RWPE1 (cell line): ENCODE data around the gene PCGF2.

Experiments
- CTCF ChIA-PET: fragments of 350-600 bp; sonication (Branson Sonifier 250); formaldehyde crosslinking; extraction: SDS; loops from one replicate; lab custom pipeline; 2021; lab: Yijun Ruan, JAX
- POLR2A ChIA-PET: fragments of 400-600 bp; formaldehyde crosslinking; extraction: SDS; loops from one replicate; lab custom pipeline; 2020; ENCODE audit warnings: antibody characterized with exemption; ENCODE audit not compliant: low non-redundant PET; lab: Yijun Ruan, JAX
- DNase-seq: peaks from one replicate; pipeline ENCODE4 v3.0.0; 2012; ENCODE audit warnings: low spot score
- H3K27ac ChIP-seq: fragments of 450-650 bp; 2 replicates; pipeline ENCODE4 v1.5.1; 2017
- TF ChIP-seq, protein P1 (sequence below): fragments of 450-650 bp; conservative IDR thresholded peaks from 2 replicates; pipeline ENCODE4 v1.5.1; 2017; ENCODE audit warnings: low read depth, mild to moderate bottlenecking

The PCGF2 gene

DNA sequence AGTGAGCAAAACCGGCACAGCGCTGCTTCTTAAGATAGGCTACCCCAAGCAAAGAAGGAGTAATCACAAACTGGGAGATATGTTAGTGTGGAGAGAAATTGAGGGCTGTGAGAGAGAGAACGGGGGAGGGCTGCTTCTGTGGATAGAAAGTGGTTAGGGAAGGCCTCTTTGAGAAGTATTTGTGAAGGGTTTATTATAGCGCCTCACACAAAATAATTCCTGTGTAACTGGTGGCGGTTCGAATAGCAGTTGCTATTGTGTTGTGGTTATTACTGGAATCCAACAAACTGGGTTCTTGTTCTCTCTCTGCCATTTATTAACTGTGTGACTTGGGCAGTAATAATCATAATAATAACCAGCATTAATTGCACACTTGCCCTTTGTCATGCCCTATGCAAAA, 27.2 kb downstream of the PCGF2 start:
- DNase-seq, result no peak
- TF ChIP-seq, protein P1, sequence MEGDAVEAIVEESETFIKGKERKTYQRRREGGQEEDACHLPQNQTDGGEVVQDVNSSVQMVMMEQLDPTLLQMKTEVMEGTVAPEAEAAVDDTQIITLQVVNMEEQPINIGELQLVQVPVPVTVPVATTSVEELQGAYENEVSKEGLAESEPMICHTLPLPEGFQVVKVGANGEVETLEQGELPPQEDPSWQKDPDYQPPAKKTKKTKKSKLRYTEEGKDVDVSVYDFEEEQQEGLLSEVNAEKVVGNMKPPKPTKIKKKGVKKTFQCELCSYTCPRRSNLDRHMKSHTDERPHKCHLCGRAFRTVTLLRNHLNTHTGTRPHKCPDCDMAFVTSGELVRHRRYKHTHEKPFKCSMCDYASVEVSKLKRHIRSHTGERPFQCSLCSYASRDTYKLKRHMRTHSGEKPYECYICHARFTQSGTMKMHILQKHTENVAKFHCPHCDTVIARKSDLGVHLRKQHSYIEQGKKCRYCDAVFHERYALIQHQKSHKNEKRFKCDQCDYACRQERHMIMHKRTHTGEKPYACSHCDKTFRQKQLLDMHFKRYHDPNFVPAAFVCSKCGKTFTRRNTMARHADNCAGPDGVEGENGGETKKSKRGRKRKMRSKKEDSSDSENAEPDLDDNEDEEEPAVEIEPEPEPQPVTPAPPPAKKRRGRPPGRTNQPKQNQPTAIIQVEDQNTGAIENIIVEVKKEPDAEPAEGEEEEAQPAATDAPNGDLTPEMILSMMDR, result no peak
- no peak overlapping the region for H3K27ac ChIP-seq
- ChIA-PET CTCF (no interaction called here), POLR2A (no interaction called here)

DNA sequence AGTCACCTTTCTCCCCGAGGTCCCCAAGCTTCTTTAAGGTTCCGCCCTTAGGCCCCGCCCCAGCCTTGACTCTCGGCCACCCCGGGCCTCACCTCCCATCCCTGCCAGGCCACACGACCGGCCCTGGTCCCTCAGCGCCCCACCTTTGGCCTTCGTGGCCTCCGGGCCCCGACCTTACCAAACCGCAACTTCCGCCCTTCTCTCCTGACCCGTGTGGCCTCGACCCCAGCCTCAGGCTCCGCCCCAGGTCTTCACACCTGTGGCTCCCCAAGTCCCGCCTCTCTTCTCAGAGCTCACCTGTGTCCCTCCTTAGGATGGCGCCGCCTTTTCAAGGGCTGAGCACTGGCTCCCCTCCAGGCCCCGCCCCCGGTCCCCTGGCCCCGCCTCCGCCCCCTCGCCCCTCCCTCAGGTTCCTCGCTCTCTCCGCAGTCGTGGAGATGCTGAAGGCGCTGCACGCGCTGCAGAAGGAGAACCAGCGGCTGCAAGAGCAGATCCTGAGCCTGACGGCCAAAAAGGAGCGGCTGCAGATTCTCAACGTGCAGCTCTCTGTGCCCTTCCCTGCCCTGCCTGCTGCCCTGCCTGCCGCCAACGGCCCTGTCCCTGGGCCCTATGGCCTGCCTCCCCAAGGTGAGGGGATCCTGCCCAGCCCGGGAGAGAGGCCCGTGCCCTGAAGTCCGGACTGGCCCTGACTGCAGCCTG, 28.0 kb downstream of the PCGF2 start:
- CTCF ChIA-PET, result no interaction called here
- peak overlapping the region; percentile 57 for H3K27ac ChIP-seq
- DNase-seq, result no peak
- TF ChIP-seq, protein P1, result no peak
- POLR2A ChIA-PET, result no interaction called here

DNA sequence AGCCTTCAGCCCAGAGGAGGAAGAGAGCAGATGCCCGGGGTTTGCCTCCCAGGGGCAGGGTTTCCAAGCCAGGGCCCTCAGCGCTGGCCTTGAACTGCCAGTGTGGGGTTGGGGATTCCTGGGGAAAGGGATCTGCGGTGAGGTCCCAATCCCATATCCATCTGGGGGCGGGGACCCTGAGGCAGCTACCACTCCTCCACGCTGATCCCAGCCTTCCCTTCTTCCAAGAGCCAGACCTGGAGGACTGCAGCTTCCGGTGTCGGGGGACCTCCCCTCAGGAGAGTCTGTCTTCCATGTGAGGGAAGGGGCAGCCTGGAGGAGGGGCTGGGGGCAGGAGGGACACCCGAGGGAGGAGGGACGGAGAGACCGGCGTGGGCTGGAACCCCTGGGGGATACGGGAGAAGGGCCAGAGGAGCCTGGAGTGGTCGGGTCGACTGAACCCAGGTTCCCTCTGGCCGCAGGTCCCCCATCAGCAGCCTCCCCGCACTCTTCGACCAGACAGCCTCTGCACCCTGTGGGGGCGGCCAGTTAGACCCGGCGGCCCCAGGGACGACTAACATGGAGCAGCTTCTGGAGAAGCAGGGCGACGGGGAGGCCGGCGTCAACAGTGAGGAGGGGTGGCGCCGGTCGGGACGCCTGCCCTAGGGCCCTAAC, 28.7 kb downstream of the PCGF2 start:
- TF ChIP-seq, protein P1, result no peak
- no peak for DNase-seq
- ChIA-PET CTCF (interaction anchor here (0.7 kb wide), 1 partner anchor 325 kb away, joined by 3 read pairs; no protein-coding TSS in a partner anchor), POLR2A (no interaction called here)
- peak overlapping the region; percentile 57 for H3K27ac ChIP-seq

DNA sequence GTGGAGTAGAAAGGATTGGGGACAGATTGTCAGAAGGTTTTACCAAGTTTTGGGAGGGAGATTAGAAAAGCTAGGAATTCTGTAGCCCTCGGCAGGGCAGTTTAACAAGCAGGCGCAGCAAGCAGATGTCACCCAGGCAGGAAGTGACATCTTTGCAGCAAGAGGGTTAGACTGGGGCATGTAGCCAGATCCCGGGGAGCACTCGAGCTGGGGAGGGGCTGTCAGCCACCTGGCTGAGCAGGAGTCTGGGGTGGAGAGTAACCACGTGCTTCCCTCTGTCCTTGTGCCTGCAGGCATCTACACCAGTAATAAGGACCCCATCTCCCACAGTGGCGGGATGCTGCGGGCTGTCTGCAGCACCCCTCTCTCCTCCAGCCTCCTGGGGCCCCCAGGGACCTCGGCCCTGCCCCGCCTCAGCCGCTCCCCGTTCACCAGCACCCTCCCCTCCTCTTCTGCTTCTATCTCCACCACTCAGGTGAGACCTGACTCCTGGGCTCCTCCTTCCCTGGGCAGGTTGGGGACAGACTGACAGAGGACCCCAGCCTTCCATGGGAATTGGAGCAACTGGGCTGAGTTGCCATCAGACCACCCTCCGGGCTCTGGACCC, 30.9 kb downstream of the PCGF2 start:
- POLR2A ChIA-PET, result interaction anchor here (0.9 kb wide), 1 partner anchor 11 kb away, joined by 3 read pairs; no protein-coding TSS in a partner anchor
- DNase-seq, result no peak
- TF ChIP-seq, protein P1, result no peak
- peak overlapping the region; percentile 57 for H3K27ac ChIP-seq
- CTCF ChIA-PET, result interaction anchor here (1.3 kb wide), 1 partner anchor 18 kb away, joined by 5 read pairs; no protein-coding TSS in a partner anchor

DNA sequence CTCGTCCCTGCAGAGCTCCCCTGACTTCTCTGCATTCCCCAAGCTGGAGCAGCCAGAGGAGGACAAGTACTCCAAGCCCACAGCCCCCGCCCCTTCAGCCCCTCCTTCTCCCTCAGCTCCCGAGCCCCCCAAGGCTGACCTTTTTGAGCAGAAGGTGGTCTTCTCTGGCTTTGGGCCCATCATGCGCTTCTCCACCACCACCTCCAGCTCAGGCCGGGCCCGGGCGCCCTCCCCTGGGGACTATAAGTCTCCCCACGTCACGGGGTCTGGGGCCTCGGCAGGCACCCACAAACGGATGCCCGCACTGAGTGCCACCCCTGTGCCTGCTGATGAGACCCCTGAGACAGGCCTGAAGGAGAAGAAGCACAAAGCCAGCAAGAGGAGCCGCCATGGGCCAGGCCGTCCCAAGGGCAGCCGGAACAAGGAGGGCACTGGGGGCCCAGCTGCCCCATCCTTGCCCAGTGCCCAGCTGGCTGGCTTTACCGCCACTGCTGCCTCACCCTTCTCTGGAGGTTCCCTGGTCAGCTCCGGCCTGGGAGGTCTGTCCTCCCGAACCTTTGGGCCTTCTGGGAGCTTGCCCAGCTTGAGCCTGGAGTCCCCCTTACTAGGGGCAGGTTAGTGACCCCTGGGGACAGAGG, 31.6 kb downstream of the PCGF2 start:
- CTCF ChIA-PET, result interaction anchor here (1.3 kb wide), 1 partner anchor 19 kb away, joined by 5 read pairs; no protein-coding TSS in a partner anchor
- TF ChIP-seq, protein P1, result no peak
- POLR2A ChIA-PET, result interaction anchor here (0.9 kb wide), 1 partner anchor 10 kb away, joined by 3 read pairs; no protein-coding TSS in a partner anchor
- peak overlapping the region; percentile 57 for H3K27ac ChIP-seq
- no peak for DNase-seq
